Inflammatory macrophage (primary cell): ENCODE data around the gene NOTCH1.

ENCODE experiments used
- DNase-seq, 2 donors: peaks; one replicate each; pipeline ENCODE4 v3.0.0-alpha.2; 2020 to 2022

NOTCH1 gene

DNA sequence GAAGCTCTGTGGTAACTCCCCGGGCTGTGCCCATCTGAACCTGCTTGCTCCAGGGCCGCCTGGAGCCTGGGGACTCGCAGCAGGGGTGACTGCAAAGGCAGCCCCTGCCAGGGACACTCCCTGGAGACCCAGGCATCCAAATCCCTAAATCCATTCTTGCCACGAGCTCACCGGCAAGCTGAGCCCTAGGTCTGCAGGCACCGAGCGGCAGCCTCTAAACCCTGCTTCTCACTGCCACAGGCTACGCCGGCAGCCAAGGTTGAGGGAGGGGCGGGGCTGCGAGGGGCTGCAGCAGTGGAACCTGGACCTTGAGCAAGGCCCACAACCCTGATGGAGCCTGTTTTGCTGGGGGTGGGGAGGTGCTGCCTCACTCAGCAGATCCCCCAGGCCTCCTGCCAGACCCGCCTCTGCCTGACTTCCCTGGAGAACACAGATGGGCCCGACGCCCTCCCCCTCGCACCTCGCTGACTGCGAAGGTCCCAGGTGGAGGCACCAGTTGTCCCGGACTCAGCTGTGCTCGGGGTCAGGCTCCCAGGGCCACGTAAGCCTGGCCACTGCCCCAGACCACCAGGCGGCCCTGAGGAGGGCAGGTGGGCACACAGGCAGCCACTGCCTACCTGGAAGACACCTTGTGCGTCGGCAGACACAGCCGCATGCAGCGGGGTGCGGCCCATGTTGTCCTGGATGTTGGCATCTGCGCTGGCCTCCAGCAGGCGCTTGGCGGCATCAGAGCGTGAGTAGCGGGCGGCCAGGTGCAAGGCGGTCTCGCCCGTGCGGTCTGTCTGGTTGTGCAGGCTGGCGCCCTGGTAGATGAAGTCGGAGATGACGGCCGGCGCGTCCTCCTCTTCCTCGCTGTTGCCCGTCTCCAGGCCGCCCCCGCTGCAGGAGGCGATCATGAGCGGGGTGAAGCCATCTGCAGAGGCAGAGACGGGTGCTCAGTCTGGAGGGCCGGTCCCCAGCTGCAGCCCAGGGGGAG lies 45.6 kb downstream of the NOTCH1 start:
- no peak for DNase-seq

DNA sequence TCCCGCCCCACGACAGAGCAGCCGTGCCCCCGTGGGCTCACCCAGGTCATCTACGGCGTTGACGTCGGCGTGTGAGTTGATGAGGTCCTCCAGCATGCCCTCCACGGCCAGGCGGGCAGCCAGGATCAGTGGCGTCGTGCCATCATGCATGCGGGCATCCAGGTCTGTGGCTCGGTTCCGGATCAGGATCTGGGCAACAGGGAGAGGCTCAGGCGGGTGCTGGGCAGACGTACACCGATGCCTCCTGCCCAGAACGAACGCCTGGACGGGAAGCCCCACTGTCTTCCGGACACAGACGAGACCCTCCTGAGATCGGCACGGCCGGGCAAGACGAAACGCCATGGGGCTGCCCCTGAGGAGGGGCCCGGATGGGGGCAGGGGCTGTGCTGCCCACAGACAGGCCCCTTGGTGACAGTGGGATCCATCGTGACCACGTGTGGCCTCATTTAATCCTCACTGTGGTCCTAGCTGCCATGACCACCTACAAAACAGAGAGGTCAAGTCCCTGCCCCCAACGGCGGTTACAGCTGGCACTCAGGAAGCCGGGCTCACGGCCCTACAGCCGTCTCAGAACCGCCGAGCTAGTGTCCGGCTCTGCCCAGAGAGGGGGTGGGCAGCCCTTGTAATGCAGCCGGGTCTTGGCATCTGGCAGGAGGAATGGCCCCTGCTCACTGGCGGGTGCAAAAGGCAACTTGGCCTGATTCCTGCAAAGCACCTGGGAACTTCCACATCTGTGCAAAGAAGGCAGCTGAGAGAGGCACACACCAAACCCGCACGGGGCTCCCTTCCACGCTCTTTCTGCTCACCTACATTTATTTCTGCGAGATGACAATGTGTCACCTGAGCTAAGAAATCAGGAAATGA lies 46.5 kb downstream of the NOTCH1 start:
- DNase-seq: no peak

DNA sequence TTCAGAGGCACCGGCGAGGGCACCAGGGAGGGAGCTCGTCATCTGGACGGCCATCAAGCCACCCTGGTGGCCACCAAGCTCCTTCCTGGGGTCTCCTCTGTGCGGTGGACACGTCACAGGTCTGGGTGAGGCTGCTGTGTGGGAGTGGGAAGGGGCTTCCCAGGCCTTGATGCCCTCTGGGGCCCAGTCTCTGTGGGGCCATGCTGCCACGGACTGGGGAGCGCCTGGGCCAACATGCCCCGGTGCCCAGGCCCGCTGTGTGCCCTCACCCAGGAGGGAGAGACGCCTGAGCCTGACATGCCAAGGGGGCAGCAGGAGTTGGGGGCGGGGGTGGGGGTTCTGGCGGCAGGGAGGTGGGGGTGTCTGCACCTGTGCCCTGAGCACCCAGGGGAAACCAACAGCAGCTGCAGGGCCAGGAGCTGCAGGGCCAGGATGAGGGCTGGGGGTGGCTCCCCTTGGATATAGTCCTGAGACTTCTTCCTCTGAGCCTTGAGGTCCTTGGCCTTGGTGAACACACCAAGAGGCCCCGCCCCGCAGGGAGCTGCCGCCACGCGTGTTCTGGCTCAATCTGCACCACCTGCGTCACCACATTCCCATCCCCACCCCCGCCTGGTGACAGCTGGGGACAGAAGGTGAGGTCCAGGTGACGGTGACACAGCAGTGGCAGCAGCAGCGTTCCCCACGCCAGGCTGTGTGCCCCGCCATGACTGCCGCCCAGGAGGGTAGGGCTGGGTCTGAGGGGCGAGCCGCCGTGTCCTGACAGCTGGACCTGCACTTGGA lies 47.7 kb downstream of the NOTCH1 start:
- no peak for DNase-seq

- no peak for DNase-seq
These were observed 48.8 kb downstream of the NOTCH1 start for GRCh38 chr9:136496801-136497620.

- DNase-seq: no peak
These were observed 49.7 kb downstream of the NOTCH1 start for GRCh38 chr9:136496181-136496580.

DNA sequence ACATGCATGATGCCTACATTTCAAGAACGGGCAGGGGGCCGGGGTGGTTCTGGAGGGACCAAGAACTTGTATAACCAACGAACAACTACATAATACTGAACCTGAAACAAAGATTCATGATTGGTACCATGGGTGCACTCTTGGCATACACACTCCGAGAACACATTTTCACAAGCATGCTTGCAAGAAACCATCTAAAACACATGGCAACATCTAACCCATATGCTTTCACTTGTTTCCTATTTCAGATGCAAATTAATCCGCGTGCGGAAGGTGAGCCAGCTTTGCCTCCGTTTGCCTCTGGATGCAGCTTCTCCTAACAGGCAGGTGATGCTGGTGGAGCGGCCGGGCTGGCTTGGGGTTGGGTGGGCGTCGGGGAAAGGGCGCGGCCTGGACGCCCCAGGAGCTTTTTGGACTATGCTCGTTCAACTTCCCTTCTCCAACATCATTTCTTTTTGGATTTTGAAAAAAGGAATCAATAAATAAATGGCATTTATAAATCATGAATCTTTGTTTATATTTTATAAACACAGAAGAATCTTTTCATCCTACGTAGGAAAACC lies 50.5 kb downstream of the NOTCH1 start:
- no peak for DNase-seq

DNA sequence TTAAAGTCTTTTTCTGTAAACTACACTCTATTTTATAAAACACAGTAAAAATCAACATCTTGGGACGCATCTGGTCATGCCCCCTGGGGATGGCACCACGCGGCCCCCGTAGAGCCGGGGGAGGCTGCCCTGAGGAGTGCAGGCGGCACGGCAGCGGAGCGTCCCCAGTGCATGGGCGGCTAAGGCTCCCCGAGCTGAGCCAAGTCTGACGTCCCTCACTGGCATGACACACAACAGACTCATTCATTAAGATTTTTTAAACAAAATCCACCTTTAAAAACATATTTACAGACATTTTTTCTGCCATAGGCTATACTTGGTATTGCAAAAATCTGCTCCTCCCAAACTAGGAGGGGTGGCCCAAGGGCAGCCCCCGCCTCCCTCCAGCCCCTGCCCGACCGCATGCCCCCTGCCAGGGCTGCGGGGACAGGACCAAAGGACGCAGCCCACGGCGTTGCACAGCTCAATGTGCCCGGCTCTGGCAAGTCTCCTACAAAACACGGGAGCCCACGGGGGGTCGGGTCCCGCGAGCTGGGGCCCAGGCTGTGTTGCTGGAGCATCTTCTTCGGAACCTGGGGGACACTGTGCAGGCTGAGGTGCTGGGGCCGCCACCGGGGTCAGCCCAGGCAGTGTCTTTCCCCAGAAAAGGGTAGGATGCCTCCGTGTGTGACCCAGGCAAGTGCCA lies 51.2 kb downstream of the NOTCH1 start:
- DNase-seq: no peak

- no peak for DNase-seq
These were observed 51.8 kb downstream of the NOTCH1 start for GRCh38 chr9:136494012-136494411.

DNA sequence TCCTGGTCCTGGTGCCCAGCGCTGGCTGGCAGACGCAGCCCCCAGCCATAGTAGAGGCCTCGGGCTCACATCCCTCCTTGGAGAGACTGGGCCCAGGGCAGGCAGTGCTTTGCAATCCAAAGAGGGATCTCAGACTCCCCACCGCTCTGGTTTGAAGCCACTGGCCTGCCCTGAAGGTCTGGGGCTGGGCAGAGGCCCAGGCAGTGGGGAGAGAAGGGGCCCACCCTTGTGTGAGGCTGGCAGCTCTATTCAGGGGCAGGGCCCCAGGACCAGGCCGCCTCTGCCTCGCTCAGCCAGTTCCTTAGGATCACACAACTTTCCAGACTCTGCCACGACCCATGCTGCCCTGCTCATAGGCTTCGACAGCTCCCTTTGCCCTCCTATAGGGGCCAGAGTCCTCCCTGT lies 52.3 kb downstream of the NOTCH1 start:
- DNase-seq: no peak

DNA sequence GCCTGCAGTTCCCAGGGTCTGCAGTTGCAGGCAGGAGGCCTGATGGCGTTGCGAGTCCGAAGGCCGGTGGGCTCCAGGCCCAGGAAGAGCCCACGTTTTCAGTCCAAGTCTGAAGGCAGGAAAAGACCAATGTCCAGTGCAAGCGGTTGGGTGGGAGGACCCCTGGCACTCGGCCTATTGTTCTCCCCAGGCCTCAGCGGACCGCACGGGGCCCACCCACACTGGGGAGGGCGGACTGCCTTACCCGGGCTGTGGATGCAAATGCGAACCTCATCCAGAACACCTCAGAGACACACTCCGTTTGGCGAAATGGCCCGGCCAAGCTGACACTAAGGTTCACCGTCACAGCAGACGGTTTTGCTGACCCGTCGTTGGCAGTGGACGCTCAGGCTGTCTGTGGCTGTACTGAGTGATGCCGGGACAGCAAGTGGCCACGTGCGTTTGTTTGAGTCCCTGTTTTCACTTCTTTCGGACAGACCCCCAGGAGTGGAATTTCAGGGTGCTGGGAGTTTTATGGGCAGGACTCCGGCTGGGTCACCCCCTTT lies 52.8 kb downstream of the NOTCH1 start:
- no peak for DNase-seq

DNA sequence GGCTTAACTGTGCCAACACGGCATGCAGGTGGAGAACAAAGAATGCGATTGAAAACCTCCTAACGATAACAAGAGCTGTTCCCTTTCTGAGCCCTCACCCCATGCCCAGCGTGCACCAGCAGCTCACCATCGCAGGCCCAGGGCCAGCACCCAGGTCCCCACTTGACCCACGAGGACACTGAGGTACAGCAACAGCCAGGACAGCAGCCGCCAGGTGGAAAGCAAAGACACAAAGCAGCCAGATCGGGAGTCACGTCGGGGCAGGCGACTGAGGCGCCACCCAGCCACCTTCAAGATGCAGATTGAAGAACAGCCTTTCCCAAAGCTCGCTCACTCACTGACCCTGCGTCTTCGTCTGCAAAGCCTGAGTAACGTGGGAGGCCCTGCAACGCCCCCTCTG lies 56.1 kb downstream of the NOTCH1 start:
- no peak for DNase-seq

GRCh38 chr9:136488247-136489214 lies 57.3 kb downstream of the NOTCH1 start:
- DNase-seq: peak; percentile 57 to 67

- DNase-seq: no peak
These were observed 58.2 kb downstream of the NOTCH1 start for GRCh38 chr9:136487672-136488071.

DNA sequence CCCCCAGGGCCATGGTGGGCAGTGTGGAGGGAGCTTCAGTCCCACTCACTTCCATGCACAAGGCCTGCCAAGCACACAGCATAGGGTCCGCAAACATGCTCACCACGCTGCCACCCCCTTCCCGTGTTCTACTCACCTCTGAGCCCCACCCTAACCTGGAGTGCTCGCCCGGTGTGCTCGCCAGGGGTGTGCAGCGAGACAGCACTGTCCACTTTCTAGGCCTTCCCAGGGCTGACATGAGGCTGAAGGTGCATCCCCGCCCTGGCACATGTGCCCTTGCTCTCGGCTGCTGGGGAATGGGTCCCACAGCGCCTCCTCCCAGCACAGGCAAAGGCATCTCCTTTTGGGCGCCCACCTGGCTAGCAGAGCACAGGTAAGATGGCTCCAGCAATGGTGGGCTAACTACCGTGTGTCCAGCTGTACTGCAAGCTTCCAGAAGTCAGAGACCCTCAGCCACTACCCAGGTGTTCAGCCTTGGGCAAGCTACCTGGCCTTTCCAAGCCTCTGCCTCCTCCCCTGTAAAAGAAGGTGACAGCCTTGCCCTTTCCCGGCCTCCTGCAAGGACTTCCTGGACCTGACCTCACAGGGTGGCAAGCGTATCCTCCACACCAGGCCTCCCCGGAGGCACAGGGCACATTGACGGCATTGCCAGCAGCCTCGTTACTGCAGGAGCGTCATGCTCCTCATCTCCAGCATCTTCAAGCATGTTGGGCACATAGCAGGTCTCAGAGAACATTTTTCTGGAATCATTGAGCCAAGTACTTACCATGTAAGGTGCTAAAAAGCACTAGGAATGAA lies 58.8 kb downstream of the NOTCH1 start:
- DNase-seq: no peak

- no peak for DNase-seq
These were observed 59.7 kb downstream of the NOTCH1 start for GRCh38 chr9:136486131-136486530.

- DNase-seq: peak; percentile 75 to 80
These were observed 60.5 kb downstream of the NOTCH1 start for GRCh38 chr9:136485049-136486045.
